Esophagus muscularis mucosa (tissue), 4 donors: ENCODE results near the gene WDR27. TPM values are rescaled to one million over a fixed set of nuclear protein-coding genes. Genes with fewer than 3 reads are reported as not detected.

ENCODE experiments used
- DNase-seq: peaks from one replicate; pipeline ENCODE4 v3.0.0-alpha.2; 2017; ENCODE audit errors: extremely low spot score
- H3K27ac ChIP-seq, 4 donors: fragments of 200-600 bp; sonication (generic); replicated peaks in 1 of 4; 1 replicate in 3 of 4; 2 replicates in 1 of 4; pipeline ENCODE4 v1.5.1; 2016 to 2019; ENCODE audit warnings: mild to moderate bottlenecking in 1 of 4
- H3K27me3 ChIP-seq, 4 donors: fragments of 200-600 bp; sonication (generic); one replicate each; pipeline versions ENCODE4 v1.5.1 to v1.6.0; 2016 to 2019
- H3K36me3 ChIP-seq, 4 donors: fragments of 200-600 bp; sonication (generic); one replicate each; pipeline ENCODE4 v1.5.1; 2016 to 2019
- H3K4me1 ChIP-seq, 4 donors: fragments of 200-600 bp; sonication (generic); one replicate each; pipeline ENCODE4 v1.5.1; 2016 to 2019
- H3K4me3 ChIP-seq, 4 donors: fragments of 200-600 bp; sonication (generic); 1 replicate in 2 of 4; 2 replicates in 2 of 4; pipeline ENCODE4 v1.5.1; 2016 to 2019; ENCODE audit warnings: mild to moderate bottlenecking in 4 of 4, moderate library complexity in 1 of 4
- H3K9me3 ChIP-seq, 4 donors: fragments of 200-600 bp; sonication (generic); 1 replicate in 3 of 4; 2 replicates in 1 of 4; pipeline ENCODE4 v1.5.1; 2016 to 2019
- EP300 ChIP-seq: sonication (generic); formaldehyde crosslinking; IDR thresholded peaks from one replicate; pipeline ENCODE4 v1.6.1; 2017; ENCODE audit warnings: antibody characterized with exemption
- POLR2A ChIP-seq: fragments of 450-650 bp; IDR thresholded peaks from one replicate; pipeline ENCODE4 v1.6.1; 2017; ENCODE audit warnings: antibody characterized with exemption, moderate library complexity, mild to moderate bottlenecking, low read depth
- POLR2AphosphoS5 ChIP-seq, 2 donors: sonication (generic); formaldehyde crosslinking; IDR thresholded peaks; one replicate each; pipeline ENCODE4 v1.6.1; 2017; ENCODE audit warnings: antibody characterized with exemption in 2 of 2
- WGBS: methylation state at CpG from one replicate; pipeline ENCODE4 v1.1.5; 2018; 5-methylcytosine and 5-hydroxymethylcytosine counted together
- intact Hi-C: fragments of 100-400 bp; cut with DNase I; formaldehyde crosslinking; loops from one replicate; pipeline ENCODE4 v1.15.1; 2023
- total RNA-seq, 4 donors: library from RNA; depleted of rRNA; stranded (reverse); fragments of >200 nt; gene quantifications; one replicate each; pipeline versions ENCODE4 v1.1.0 to v1.2.1, GENCODE V29; 2016
- TF ChIP-seq, protein P1 (sequence below), 3 experiments: fragments of 200-600 bp in 2 of 3; fragments of 450-650 bp in 1 of 3; sonication (generic) in 2 of 3; IDR thresholded peaks; one replicate each; pipeline ENCODE4 v1.5.1; 2017 to 2019; ENCODE audit warnings: antibody characterized with exemption in 3 of 3, mild to moderate bottlenecking in 2 of 3, moderate library complexity in 1 of 3

The WDR27 gene
- total RNA-seq, 4 donors from 2014 or later, result 9.3 to 18.4 (median 14.4) TPM

DNA sequence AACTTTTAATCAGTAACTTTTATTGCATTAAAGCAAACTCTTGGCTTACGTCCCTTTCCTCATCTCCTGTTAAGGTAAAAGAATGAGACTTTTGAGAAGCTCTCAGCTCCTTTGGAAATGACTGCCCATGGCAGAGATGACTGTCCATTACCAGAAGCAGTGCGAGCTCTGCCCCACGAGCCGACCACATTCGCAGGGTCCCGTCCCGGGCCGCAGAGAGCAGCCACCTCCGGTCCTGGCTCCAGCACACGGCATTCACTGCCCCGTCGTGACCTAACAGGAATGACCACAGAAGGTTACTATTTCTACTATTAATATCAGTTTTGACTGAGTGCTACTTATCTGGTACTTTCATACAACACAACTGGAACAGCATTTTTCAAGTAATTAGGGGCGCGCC lies 63.4 kb downstream of the WDR27 start:
- Histone ChIP-seq H3K36me3 (peaks cover 8 to 46% (median 12%) of the 10 kb centered on the region in 4 donors), H3K4me3 (no peak overlapping the region), H3K4me1 (no peaks in the 10 kb centered on the region), H3K27me3 (no peaks in the 10 kb centered on the region), H3K9me3 (no peaks in the 10 kb centered on the region), H3K27ac (no peak overlapping the region)
- TF ChIP-seq POLR2A (no peak), POLR2AphosphoS5 (IDR thresholded peaks at IDR 0.05) (no peak), EP300 (no peak)
- TF ChIP-seq, protein P1, sequence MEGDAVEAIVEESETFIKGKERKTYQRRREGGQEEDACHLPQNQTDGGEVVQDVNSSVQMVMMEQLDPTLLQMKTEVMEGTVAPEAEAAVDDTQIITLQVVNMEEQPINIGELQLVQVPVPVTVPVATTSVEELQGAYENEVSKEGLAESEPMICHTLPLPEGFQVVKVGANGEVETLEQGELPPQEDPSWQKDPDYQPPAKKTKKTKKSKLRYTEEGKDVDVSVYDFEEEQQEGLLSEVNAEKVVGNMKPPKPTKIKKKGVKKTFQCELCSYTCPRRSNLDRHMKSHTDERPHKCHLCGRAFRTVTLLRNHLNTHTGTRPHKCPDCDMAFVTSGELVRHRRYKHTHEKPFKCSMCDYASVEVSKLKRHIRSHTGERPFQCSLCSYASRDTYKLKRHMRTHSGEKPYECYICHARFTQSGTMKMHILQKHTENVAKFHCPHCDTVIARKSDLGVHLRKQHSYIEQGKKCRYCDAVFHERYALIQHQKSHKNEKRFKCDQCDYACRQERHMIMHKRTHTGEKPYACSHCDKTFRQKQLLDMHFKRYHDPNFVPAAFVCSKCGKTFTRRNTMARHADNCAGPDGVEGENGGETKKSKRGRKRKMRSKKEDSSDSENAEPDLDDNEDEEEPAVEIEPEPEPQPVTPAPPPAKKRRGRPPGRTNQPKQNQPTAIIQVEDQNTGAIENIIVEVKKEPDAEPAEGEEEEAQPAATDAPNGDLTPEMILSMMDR (IDR thresholded peaks at IDR 0.05), result no peak
- peak; percentile 50 for DNase-seq
- intact Hi-C loops, result no loop called here
- 96% methylated on average over 14 of the region's 14 CpGs for WGBS

DNA sequence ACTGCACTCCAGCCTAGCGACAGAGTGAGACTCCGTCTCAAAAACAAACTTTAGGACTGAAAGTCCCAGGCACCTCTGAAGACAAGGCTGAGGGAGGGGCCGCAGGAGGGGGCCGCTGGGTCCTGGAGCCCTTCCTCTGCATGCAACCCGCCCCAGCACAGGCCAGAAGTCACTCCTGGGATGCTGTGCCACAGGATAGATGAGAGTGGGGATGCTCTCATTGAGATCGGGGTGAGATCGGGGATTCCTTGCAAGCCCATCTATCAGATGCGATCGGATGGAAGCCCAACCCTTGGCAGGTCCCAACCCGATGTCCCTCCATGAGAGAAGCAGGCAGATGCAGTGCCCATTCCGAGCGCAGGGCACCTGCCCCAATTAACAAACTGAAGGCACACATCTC lies 66.5 kb downstream of the WDR27 start:
- Histone ChIP-seq H3K27me3 (no peaks in the 10 kb centered on the region), H3K4me1 (no peaks in the 10 kb centered on the region), H3K36me3 (peaks cover 16 to 55% (median 22%) of the 10 kb centered on the region in 4 donors), H3K9me3 (no peaks in the 10 kb centered on the region), H3K4me3 (no peak overlapping the region), H3K27ac (no peak overlapping the region)
- peak; percentile 62 for DNase-seq
- WGBS, result 98% methylated on average over 12 of the region's 12 CpGs
- intact Hi-C loops, result no loop called here
- TF ChIP-seq POLR2A, result no peak
- TF ChIP-seq EP300, result no peak

DNA sequence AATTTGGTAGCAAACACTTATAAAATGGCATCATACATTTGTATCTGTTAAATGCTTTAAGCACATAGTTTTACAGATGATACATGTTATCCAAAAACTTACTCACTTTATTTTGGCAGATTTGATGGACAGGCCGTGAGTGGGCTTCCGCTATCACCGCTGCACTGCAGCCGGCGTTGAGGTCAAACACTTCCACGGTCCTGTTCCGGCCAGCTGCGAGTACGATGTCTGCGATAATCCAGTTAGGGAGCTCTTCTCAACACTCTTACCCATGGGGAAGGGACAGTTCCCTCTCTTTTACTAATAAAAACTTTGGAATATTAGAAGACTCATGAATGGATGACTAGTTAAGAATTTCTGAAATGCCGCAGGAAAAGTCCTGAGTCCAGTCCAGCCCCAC lies 69.0 kb downstream of the WDR27 start:
- H3K9me3 ChIP-seq, result no peaks in the 10 kb centered on the region
- peaks cover 16 to 59% (median 24%) of the 10 kb centered on the region in 4 donors for H3K36me3 ChIP-seq
- WGBS, result 89% methylated on average over 11 of the region's 11 CpGs
- H3K4me3 ChIP-seq, result no peak overlapping the region
- no peaks in the 10 kb centered on the region for H3K4me1 ChIP-seq
- H3K27ac ChIP-seq, result no peak overlapping the region
- DNase-seq, result no peak
- TF ChIP-seq POLR2AphosphoS5 (IDR thresholded peaks at IDR 0.05), result no peak
- TF ChIP-seq, protein P1 (IDR thresholded peaks at IDR 0.05), result no peak
- no peak for TF ChIP-seq POLR2A
- TF ChIP-seq EP300, result no peak
- no peaks in the 10 kb centered on the region for H3K27me3 ChIP-seq
- intact Hi-C loops, result no loop called here

DNA sequence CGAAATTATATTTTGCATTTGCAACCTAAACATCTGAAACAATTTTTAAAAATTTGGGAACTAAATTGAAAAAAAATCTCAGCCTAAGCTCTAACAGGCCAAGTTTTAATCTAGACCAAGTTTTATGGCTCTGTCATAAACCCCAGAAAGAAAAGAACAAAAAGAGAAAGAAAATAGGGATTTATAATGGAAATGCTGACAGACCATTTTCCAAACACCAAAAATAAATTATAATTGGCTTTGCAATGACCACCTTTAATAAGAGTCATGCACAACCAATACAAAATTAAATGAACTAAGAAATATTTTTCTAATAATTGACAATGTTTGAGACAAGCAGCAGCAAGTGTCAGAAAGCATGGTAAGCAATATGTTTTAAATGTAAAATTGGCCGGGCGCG lies 72.6 kb downstream of the WDR27 start:
- Histone ChIP-seq H3K4me3 (no peak overlapping the region), H3K36me3 (peaks cover 20 to 67% (median 39%) of the 10 kb centered on the region in 4 donors), H3K27me3 (no peaks in the 10 kb centered on the region), H3K9me3 (no peaks in the 10 kb centered on the region), H3K27ac (no peak overlapping the region), H3K4me1 (no peaks in the 10 kb centered on the region)
- DNase-seq, result no peak
- intact Hi-C loops, result no loop called here
- TF ChIP-seq POLR2A (no peak), POLR2AphosphoS5 (IDR thresholded peaks at IDR 0.05) (no peak), EP300 (no peak)
- TF ChIP-seq, protein P1 (IDR thresholded peaks at IDR 0.05), result no peak
- WGBS, result 67% methylated on average over 4 of the region's 4 CpGs

DNA sequence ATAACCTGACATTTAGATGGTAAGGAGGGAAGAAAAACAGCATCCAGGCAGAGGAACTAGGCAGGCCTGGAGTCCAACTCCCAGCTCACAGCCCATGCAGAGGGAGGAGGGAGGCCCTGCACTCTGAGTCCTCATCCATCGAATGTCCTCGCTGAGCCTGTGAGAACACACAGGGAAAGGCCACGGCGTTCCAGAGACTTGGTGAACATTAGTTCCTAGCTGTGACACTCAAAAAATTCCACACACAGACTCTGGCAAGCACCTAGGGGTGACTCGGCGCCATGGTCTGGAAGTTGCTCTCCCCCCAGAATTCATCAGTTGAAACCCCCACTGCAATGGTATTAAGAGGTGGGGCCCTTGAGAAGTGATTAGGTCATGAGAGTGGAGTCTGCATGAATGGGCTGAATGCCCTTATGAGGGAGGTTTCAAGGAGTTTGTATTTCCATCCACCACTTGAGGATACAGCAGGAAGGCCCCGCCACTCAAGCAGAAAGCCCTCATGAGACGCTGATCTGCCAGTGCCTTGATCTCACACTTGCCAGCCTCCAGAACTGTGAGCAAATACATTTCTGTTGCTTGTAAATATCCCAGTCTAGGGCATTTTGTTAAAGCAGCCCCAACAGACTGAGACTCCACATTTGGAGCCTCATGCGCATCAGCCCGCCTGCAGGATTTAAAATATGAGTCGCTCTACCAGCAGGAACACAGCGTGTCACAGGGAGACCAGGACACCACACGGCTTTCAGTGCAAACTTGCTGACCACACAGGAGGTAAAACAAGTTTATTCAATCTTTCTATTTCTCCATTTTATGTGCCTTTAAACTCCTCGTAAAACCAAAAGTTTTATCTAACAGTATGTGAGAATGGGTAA lies 73.9 kb downstream of the WDR27 start:
- no peak overlapping the region for H3K27ac ChIP-seq
- peaks cover 9 to 61% (median 31%) of the 10 kb centered on the region in 4 donors for H3K36me3 ChIP-seq
- no peak overlapping the region for H3K4me3 ChIP-seq
- 95% methylated on average over 11 of the region's 14 CpGs for WGBS
- TF ChIP-seq POLR2AphosphoS5 (IDR thresholded peaks at IDR 0.05) (no peak), POLR2A (no peak), EP300 (no peak)
- TF ChIP-seq, protein P1 (IDR thresholded peaks at IDR 0.05), result no peak
- no peaks in the 10 kb centered on the region for H3K9me3 ChIP-seq
- DNase-seq, result no peak
- intact Hi-C loops, result no loop called here
- H3K27me3 ChIP-seq, result no peaks in the 10 kb centered on the region
- H3K4me1 ChIP-seq, result no peaks in the 10 kb centered on the region
